Right hindlimb (tissue), 1 donor: ENCODE results near the gene CEACAM7.

Source experiments
- DNase-seq: peaks from one replicate; pipeline ENCODE4 v3.0.0-alpha.2; 2018

The CEACAM7 gene

GRCh38 chr19:41646589-41647204 lies 41.4 kb downstream of the CEACAM7 start:
- DNase-seq = no peak

- DNase-seq = no peak
Measured at GRCh38 chr19:41641879-41642485, 46.1 kb downstream of the CEACAM7 start.

GRCh38 chr19:41638641-41639081 lies 49.4 kb downstream of the CEACAM7 start:
- DNase-seq = no peak

GRCh38 chr19:41637484-41637883 lies 50.6 kb downstream of the CEACAM7 start:
- no peak for DNase-seq

- no peak for DNase-seq
Measured at GRCh38 chr19:41627966-41628675, 59.9 kb downstream of the CEACAM7 start.

GRCh38 chr19:41626877-41627276 lies 61.2 kb downstream of the CEACAM7 start, which contains the start of gene CEACAM4:
CEACAM4 (minus strand) TSS chr19:41627074; CDS start chr19:41626963, 111 bp downstream.
- no peak for DNase-seq

- no peak for DNase-seq
Measured at GRCh38 chr19:41626278-41626677, 61.8 kb downstream of the CEACAM7 start.

GRCh38 chr19:41624937-41625336 lies 63.1 kb downstream of the CEACAM7 start:
- no peak for DNase-seq

- no peak for DNase-seq
Measured at GRCh38 chr19:41624515-41624914, 63.6 kb downstream of the CEACAM7 start.

GRCh38 chr19:41623360-41623759 lies 64.7 kb downstream of the CEACAM7 start:
- DNase-seq = no peak
